Measurements from ENCODE around the gene ABCF3. TPM values are rescaled to one million over a fixed set of nuclear protein-coding genes. Genes with fewer than 3 reads are reported as not detected.

ABCF3 gene
- total RNA-seq, 1 experiment from 2014 or later = 63.6 TPM

DNA sequence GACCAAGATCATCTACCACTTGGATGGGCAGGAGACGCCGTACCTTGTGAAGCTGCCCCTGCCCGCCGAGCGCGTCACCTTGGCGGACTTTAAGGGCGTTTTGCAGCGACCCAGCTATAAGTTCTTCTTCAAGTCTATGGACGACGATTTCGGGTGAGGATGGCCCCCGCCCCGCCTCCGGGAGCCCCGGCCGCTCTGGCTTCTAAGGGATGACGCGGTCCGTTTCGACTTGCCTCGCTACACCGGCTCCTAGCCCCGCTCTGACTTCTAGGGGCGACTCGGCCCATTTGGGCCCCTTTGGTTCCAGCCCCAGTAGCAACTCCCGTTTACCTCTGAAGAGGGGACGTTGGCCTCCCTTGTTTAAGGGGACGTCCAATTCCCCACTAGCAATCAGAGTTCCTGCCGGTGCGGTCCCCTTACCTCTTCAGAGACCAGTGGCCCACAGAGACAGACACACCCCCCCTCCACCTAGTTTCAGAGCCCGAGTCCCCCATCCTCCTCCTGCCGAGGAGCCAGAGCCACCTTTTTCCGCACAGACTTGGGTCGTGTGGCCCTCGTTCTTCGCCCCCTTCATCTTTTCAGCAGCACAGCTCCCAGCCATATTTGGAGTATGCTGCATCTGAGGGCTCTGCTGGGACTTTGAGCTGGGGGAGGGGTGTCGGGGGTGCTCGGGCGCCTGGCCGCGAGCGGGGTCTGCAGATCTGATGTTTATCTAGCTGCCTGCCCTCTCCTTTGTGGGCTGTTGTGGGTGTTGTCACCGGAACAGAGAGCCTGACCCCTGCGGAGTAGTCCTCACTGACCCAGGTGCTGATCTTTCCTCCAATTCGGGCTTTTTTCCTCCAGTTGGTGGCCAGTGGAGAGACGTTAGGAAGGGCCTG, 30.1 kb upstream of the ABCF3 start:
- ChIA-PET CTCF (interaction anchor here (0.8 to 1.8 kb wide), 6 partner anchors 11 to 260 kb away, joined by 3 to 12 read pairs (median 4); partner anchors contain the start of gene EEF1AKMT4), POLR2A (interaction anchor here (1.0 to 1.9 kb wide), 3 partner anchors 10 to 21 kb away, joined by 3 to 11 read pairs (median 3); no protein-coding TSS in a partner anchor)
- TF ChIP-seq, protein P1, sequence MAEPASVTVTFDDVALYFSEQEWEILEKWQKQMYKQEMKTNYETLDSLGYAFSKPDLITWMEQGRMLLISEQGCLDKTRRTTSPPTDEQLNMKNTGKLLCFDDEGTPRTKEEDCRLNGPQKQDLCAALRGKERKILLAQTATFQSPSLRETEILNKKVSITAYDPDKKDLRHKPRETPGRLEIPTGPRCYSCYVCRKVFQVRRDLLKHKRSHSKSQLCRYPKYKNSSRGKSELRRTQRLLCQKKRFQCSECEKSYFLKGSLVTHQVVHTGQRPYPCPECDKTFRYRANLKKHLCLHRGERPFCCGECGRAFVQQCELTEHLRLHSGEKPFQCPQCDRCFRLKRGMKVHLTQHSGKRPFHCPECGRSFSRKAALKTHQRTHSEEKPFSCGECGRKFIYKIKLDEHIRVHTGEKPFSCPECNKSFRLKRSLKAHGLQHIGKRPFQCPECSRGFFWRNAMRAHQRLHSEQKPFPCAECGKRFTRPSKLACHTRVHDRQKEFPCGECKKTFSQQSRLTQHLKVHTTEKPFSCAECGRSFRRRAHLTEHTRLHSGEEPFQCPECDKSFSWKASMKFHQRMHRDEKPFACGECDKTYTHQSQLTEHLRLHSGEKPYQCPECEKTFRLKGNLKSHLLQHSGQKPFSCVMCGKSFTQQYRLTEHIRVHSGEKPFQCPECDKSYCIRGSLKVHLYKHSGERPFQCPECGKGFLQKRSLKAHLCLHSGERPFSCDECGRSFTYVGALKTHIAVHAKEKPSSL (CRISPR knock-in tag; conservative IDR thresholded peaks at IDR 0.05) = no peak
- TF ChIP-seq NR1H2 (CRISPR knock-in tag; IDR thresholded peaks at IDR 0.05) = 0 out of 2 replicates have a peak, but pooled peaks have one; percentile 43
- H3K27me3 Mint-ChIP-seq (ENCODE audit: low read depth) = no peaks in the 10 kb centered on the region
- ATAC-seq (peak; percentile 16), DNase-seq (ENCODE audit: low spot score) (peak; percentile 47)
- no peaks in the 10 kb centered on the region for H3K36me3 Mint-ChIP-seq
- peaks cover 16% of the 10 kb centered on the region for H3K4me1 Mint-ChIP-seq
- peak overlapping the region; percentile 95 for H3K4me3 Mint-ChIP-seq
- H3K27ac Mint-ChIP-seq = peak overlapping the region; percentile 95
- H3K9me3 Mint-ChIP-seq = no peaks in the 10 kb centered on the region

DNA sequence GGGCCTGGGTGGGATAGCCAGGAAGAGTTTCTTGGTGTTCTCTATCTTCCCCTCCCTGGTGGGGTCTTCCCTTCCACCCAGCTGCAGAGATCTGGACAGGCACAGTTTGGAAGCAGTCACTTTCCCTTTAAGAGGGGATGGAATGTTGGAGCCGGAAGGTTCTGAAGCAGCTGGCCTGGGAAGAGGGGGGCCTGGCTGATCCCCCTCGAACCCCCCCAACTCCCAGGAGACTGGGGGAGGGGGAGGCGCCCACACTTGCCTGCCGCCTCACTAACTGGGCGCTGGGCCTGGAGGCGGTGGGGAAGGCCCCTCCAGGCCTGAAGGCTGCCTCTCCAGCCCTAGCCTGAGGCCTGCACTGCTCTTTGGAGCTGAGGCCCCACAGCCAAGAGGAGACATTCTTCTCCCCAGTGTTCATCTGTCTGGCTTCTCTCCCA, 29.5 kb upstream of the ABCF3 start:
- Mint-ChIP-seq H3K27me3 (ENCODE audit: low read depth) (no peaks in the 10 kb centered on the region), H3K4me1 (peaks cover 18% of the 10 kb centered on the region), H3K4me3 (peak overlapping the region; percentile 95), H3K27ac (peak overlapping the region; percentile 95), H3K36me3 (no peaks in the 10 kb centered on the region), H3K9me3 (no peaks in the 10 kb centered on the region)
- POLR2A ChIA-PET = interaction anchor here (1.0 to 1.9 kb wide), 3 partner anchors 9 to 20 kb away, joined by 3 to 11 read pairs (median 3); no protein-coding TSS in a partner anchor
- DNase-seq (ENCODE audit: low spot score) (peak; percentile 58), ATAC-seq (peak; percentile 29)
- CTCF ChIA-PET = interaction anchor here (1.2 to 1.8 kb wide), 6 partner anchors 11 to 261 kb away, joined by 3 to 12 read pairs (median 4); partner anchors contain the start of gene EEF1AKMT4
- TF ChIP-seq, protein P2, sequence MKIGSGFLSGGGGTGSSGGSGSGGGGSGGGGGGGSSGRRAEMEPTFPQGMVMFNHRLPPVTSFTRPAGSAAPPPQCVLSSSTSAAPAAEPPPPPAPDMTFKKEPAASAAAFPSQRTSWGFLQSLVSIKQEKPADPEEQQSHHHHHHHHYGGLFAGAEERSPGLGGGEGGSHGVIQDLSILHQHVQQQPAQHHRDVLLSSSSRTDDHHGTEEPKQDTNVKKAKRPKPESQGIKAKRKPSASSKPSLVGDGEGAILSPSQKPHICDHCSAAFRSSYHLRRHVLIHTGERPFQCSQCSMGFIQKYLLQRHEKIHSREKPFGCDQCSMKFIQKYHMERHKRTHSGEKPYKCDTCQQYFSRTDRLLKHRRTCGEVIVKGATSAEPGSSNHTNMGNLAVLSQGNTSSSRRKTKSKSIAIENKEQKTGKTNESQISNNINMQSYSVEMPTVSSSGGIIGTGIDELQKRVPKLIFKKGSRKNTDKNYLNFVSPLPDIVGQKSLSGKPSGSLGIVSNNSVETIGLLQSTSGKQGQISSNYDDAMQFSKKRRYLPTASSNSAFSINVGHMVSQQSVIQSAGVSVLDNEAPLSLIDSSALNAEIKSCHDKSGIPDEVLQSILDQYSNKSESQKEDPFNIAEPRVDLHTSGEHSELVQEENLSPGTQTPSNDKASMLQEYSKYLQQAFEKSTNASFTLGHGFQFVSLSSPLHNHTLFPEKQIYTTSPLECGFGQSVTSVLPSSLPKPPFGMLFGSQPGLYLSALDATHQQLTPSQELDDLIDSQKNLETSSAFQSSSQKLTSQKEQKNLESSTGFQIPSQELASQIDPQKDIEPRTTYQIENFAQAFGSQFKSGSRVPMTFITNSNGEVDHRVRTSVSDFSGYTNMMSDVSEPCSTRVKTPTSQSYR (CRISPR knock-in tag; IDR thresholded peaks at IDR 0.05) = 0 out of 2 replicates have a peak, but pooled peaks have one; percentile 36
- TF ChIP-seq CBFB (CRISPR knock-in tag; IDR thresholded peaks at IDR 0.05; ENCODE audit: low read depth) = no peak

DNA sequence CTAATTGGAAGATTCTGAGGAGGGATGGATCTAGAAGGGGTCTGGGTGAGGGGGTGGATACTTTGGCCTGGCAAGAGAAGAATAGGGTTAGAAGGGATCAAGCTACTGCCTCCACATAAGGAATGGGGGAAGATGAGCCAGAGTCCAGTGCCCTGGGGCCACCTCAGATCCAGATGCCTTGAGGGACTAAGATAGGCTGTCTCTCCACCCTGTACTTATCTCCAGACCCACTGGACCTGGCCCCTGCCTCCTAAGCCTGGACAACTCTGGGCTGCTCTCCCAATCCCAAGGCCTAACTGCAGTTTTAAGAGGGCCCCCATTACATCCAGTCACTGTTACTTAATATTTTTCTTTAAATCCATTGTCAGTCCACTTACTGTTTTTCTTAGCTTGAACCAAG, 28.8 kb upstream of the ABCF3 start:
- H3K4me3 Mint-ChIP-seq = peak overlapping the region; percentile 95
- CTCF ChIA-PET = interaction anchor here (1.7 kb wide), 1 partner anchor 262 kb away, joined by 3 read pairs; no protein-coding TSS in a partner anchor

More for the DNA sequence above, 28.8 kb upstream of the ABCF3 start:
- TF ChIP-seq TP53 (CRISPR knock-in tag; IDR thresholded peaks at IDR 0.05) (no peak), ZNF423 (CRISPR knock-in tag; IDR thresholded peaks at IDR 0.05) (no peak), ZNF416 (CRISPR knock-in tag; IDR thresholded peaks at IDR 0.05) (no peak), ZNF121 (CRISPR knock-in tag; IDR thresholded peaks at IDR 0.05) (no peak), TCF7 (CRISPR knock-in tag; IDR thresholded peaks at IDR 0.05; ENCODE audit: low read depth) (no peak), GRHL2 (CRISPR knock-in tag; IDR thresholded peaks at IDR 0.05; ENCODE audit: insufficient replicate concordance, severe bottlenecking) (no peak)
- TF ChIP-seq, protein P3, sequence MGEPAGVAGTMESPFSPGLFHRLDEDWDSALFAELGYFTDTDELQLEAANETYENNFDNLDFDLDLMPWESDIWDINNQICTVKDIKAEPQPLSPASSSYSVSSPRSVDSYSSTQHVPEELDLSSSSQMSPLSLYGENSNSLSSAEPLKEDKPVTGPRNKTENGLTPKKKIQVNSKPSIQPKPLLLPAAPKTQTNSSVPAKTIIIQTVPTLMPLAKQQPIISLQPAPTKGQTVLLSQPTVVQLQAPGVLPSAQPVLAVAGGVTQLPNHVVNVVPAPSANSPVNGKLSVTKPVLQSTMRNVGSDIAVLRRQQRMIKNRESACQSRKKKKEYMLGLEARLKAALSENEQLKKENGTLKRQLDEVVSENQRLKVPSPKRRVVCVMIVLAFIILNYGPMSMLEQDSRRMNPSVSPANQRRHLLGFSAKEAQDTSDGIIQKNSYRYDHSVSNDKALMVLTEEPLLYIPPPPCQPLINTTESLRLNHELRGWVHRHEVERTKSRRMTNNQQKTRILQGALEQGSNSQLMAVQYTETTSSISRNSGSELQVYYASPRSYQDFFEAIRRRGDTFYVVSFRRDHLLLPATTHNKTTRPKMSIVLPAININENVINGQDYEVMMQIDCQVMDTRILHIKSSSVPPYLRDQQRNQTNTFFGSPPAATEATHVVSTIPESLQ (CRISPR knock-in tag; IDR thresholded peaks at IDR 0.05) = no peak
- TF ChIP-seq, protein P4, sequence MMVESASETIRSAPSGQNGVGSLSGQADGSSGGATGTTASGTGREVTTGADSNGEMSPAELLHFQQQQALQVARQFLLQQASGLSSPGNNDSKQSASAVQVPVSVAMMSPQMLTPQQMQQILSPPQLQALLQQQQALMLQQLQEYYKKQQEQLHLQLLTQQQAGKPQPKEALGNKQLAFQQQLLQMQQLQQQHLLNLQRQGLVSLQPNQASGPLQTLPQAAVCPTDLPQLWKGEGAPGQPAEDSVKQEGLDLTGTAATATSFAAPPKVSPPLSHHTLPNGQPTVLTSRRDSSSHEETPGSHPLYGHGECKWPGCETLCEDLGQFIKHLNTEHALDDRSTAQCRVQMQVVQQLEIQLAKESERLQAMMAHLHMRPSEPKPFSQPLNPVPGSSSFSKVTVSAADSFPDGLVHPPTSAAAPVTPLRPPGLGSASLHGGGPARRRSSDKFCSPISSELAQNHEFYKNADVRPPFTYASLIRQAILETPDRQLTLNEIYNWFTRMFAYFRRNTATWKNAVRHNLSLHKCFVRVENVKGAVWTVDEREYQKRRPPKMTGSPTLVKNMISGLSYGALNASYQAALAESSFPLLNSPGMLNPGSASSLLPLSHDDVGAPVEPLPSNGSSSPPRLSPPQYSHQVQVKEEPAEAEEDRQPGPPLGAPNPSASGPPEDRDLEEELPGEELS (CRISPR knock-in tag; IDR thresholded peaks at IDR 0.05) = no peak
- TF ChIP-seq, protein P5, sequence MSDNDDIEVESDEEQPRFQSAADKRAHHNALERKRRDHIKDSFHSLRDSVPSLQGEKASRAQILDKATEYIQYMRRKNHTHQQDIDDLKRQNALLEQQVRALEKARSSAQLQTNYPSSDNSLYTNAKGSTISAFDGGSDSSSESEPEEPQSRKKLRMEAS (CRISPR knock-in tag; IDR thresholded peaks at IDR 0.05) = no peak
- TF ChIP-seq, protein P6, sequence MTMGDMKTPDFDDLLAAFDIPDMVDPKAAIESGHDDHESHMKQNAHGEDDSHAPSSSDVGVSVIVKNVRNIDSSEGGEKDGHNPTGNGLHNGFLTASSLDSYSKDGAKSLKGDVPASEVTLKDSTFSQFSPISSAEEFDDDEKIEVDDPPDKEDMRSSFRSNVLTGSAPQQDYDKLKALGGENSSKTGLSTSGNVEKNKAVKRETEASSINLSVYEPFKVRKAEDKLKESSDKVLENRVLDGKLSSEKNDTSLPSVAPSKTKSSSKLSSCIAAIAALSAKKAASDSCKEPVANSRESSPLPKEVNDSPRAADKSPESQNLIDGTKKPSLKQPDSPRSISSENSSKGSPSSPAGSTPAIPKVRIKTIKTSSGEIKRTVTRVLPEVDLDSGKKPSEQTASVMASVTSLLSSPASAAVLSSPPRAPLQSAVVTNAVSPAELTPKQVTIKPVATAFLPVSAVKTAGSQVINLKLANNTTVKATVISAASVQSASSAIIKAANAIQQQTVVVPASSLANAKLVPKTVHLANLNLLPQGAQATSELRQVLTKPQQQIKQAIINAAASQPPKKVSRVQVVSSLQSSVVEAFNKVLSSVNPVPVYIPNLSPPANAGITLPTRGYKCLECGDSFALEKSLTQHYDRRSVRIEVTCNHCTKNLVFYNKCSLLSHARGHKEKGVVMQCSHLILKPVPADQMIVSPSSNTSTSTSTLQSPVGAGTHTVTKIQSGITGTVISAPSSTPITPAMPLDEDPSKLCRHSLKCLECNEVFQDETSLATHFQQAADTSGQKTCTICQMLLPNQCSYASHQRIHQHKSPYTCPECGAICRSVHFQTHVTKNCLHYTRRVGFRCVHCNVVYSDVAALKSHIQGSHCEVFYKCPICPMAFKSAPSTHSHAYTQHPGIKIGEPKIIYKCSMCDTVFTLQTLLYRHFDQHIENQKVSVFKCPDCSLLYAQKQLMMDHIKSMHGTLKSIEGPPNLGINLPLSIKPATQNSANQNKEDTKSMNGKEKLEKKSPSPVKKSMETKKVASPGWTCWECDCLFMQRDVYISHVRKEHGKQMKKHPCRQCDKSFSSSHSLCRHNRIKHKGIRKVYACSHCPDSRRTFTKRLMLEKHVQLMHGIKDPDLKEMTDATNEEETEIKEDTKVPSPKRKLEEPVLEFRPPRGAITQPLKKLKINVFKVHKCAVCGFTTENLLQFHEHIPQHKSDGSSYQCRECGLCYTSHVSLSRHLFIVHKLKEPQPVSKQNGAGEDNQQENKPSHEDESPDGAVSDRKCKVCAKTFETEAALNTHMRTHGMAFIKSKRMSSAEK (CRISPR knock-in tag; IDR thresholded peaks at IDR 0.05; ENCODE audit: borderline replicate concordance) = no peak
- Mint-ChIP-seq H3K9me3 (no peaks in the 10 kb centered on the region), H3K4me1 (peaks cover 18% of the 10 kb centered on the region), H3K27ac (peak overlapping the region; percentile 91), H3K27me3 (ENCODE audit: low read depth) (no peaks in the 10 kb centered on the region), H3K36me3 (no peaks in the 10 kb centered on the region)
- POLR2A ChIA-PET = interaction anchor here (1.0 kb wide), 1 partner anchor 8 kb away, joined by 3 read pairs; no protein-coding TSS in a partner anchor
- DNase-seq (ENCODE audit: low spot score) = no peak
- ATAC-seq = no peak

Measured in WTC11 (cell line).